Measurements from ENCODE around the gene STPG4. TPM values are rescaled to one million over a fixed set of nuclear protein-coding genes. Genes with fewer than 3 reads are reported as not detected.

Gene STPG4
- total and polyA plus RNA-seq, 2 of the 8 experiments (the other 6 are each of a cell fraction or from before 2014, with no cell fraction given), result 0.28 TPM; not detected in 1

GRCh38 chr2:47069628-47070154 is 85.4 kb downstream of the STPG4 start (continued):
- TF ChIP-seq, protein P1, sequence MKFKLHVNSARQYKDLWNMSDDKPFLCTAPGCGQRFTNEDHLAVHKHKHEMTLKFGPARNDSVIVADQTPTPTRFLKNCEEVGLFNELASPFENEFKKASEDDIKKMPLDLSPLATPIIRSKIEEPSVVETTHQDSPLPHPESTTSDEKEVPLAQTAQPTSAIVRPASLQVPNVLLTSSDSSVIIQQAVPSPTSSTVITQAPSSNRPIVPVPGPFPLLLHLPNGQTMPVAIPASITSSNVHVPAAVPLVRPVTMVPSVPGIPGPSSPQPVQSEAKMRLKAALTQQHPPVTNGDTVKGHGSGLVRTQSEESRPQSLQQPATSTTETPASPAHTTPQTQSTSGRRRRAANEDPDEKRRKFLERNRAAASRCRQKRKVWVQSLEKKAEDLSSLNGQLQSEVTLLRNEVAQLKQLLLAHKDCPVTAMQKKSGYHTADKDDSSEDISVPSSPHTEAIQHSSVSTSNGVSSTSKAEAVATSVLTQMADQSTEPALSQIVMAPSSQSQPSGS (IDR thresholded peaks at IDR 0.05; ENCODE audit: low read length), result peak; percentile 62; the same call in 1 of the 2 replicates
- TF ChIP-seq TEAD4 (IDR thresholded peaks at IDR 0.05; ENCODE audit: low read depth, low read length) (peak; percentile 97), EP300 (IDR thresholded peaks at IDR 0.05; ENCODE audit: borderline replicate concordance in 1 of 2, low read depth in 2 of 2, low read length in 2 of 2) (peak in 1 of 2 experiments; percentile 17; a peak in 1 of 3 replicates)

Measured in H1 (cell line).